DND-41 (cell line): Measurements from ENCODE around the gene ITPR1.

Experiments used
- ATAC-seq: fragments of 200-7000 bp; cut with Tn5 transposase; 3 replicates; pipeline ENCODE4 v1.9.1; 2021; ENCODE audit warnings: low read depth; ENCODE audit not compliant: insufficient read depth
- DNase-seq: peaks from one replicate; pipeline ENCODE4 v3.0.0-alpha.2; 2020
- H2AFZ ChIP-seq: 2 replicates; pipeline ENCODE4 v1.6.0; 2012; ENCODE audit warnings: low read depth, low read length
- H3K27ac ChIP-seq: 2 replicates; pipeline ENCODE4 v1.5.1; 2012; ENCODE audit warnings: low read length, inconsistent platforms
- H3K27me3 ChIP-seq: fragments of 200-600 bp; sonication (generic); 2 replicates; pipeline ENCODE4 v1.6.0; 2012; ENCODE audit warnings: low read length, mild to moderate bottlenecking, inconsistent platforms; ENCODE audit not compliant: insufficient read depth, poor library complexity
- H3K36me3 ChIP-seq: 2 replicates; pipeline ENCODE4 v1.5.1; 2012; ENCODE audit warnings: low read length, inconsistent platforms; ENCODE audit not compliant: insufficient read depth
- H3K4me1 ChIP-seq: 2 replicates; pipeline ENCODE4 v1.5.1; 2012; ENCODE audit warnings: mild to moderate bottlenecking, low read length; ENCODE audit not compliant: insufficient read depth
- H3K4me2 ChIP-seq: 2 replicates; pipeline ENCODE4 v1.6.0; 2012; ENCODE audit warnings: mild to moderate bottlenecking, moderate library complexity, low read length, inconsistent platforms; ENCODE audit not compliant: insufficient read depth
- H3K4me3 ChIP-seq, 2 experiments: fragments of 200-600 bp in 1 of 2; shearing (Covaris generic) in 1 of 2; 2 replicates each; pipeline ENCODE4 v1.5.1; 2012 to 2016; ENCODE audit warnings: inconsistent platforms in 2 of 2, low read length in 2 of 2, mild to moderate bottlenecking in 2 of 2, low read depth in 1 of 2, moderate library complexity in 1 of 2
- H3K79me2 ChIP-seq: 2 replicates; pipeline ENCODE4 v1.6.0; 2012; ENCODE audit warnings: low read length, inconsistent platforms; ENCODE audit not compliant: insufficient read depth
- H3K9ac ChIP-seq: 2 replicates; pipeline ENCODE4 v1.6.0; 2012; ENCODE audit warnings: low read depth, mild to moderate bottlenecking, inconsistent platforms, low read length, moderate library complexity
- H3K9me3 ChIP-seq: 2 replicates; pipeline ENCODE4 v1.5.1; 2012; ENCODE audit warnings: low read length, moderate library complexity, mild to moderate bottlenecking, inconsistent platforms; ENCODE audit not compliant: insufficient read depth, severe bottlenecking
- H4K20me1 ChIP-seq: 2 replicates; pipeline ENCODE4 v1.6.0; 2012; ENCODE audit warnings: low read length; ENCODE audit not compliant: insufficient read depth
- CTCF ChIP-seq: IDR thresholded peaks from 2 replicates; pipeline ENCODE4 v1.5.1; 2012; ENCODE audit warnings: borderline replicate concordance, low read length, moderate library complexity, mild to moderate bottlenecking; ENCODE audit not compliant: poor library complexity, severe bottlenecking; ENCODE audit errors: extremely low read depth
- EZH2 ChIP-seq: IDR thresholded peaks from 3 replicates; pipeline ENCODE4 v1.6.1; 2012; ENCODE audit warnings: borderline replicate concordance, low read depth, mild to moderate bottlenecking, moderate library complexity, low read length, inconsistent platforms; ENCODE audit not compliant: severe bottlenecking

ITPR1 gene

GRCh38 chr3:4742359-4742758 is 249.2 kb downstream of the ITPR1 start:
- peak overlapping the region; percentile 85 for H3K27ac ChIP-seq

DNA sequence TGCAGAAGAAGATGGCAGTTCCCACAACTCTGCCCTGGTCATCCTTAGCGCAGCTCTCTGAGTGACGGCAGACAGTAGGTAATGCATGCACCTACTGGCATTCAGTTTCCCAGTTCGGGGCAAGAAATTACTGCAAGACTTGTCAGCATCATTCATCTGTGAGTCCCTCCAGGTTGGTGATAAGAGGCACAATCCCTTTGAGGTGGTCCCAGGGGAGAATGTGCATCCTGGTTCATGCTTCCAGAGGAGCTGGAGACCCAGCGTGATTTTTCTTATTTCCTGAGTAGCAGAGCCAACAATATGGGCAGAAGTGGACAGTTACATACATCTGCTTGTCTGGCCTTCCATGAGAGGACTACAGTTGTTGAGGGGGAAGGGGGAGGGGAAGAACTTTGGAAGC is 250.2 kb downstream of the ITPR1 start:
- ATAC-seq (no peak), DNase-seq (no peak)
- TF ChIP-seq EZH2 (no peak), CTCF (no peak)
- H3K4me2 ChIP-seq = no peak overlapping the region
- H3K36me3 ChIP-seq = no peaks in the 10 kb centered on the region
- no peaks in the 10 kb centered on the region for H3K79me2 ChIP-seq
- no peaks in the 10 kb centered on the region for H3K9me3 ChIP-seq
- no peak overlapping the region for H3K27ac ChIP-seq
- no peaks in the 10 kb centered on the region for H3K27me3 ChIP-seq
- H4K20me1 ChIP-seq = no peaks in the 10 kb centered on the region
- peaks cover 38% of the 10 kb centered on the region for H3K4me1 ChIP-seq
- no peak overlapping the region for H3K9ac ChIP-seq
- H2AFZ ChIP-seq = no peak overlapping the region
- no peak overlapping the region for H3K4me3 ChIP-seq

More at GRCh38 chr3:4742359-4742758, 249.2 kb downstream of the ITPR1 start:
- Histone ChIP-seq H3K9ac (no peak overlapping the region), H4K20me1 (no peaks in the 10 kb centered on the region), H3K36me3 (no peaks in the 10 kb centered on the region), H3K27me3 (no peaks in the 10 kb centered on the region), H3K4me2 (no peak overlapping the region), H3K4me3 (no peak overlapping the region), H3K79me2 (no peaks in the 10 kb centered on the region), H2AFZ (no peak overlapping the region), H3K4me1 (peaks cover 48% of the 10 kb centered on the region), H3K9me3 (no peaks in the 10 kb centered on the region)
- ATAC-seq (no peak), DNase-seq (no peak)
- TF ChIP-seq CTCF (no peak), EZH2 (no peak)

GRCh38 chr3:4744405-4745234 is 251.5 kb downstream of the ITPR1 start:
- H3K4me3 ChIP-seq = no peak overlapping the region
- H3K79me2 ChIP-seq = no peaks in the 10 kb centered on the region
- no peaks in the 10 kb centered on the region for H3K9me3 ChIP-seq
- ATAC-seq (no peak), DNase-seq (no peak)
- TF ChIP-seq EZH2 (no peak), CTCF (no peak)
- no peak overlapping the region for H2AFZ ChIP-seq
- no peak overlapping the region for H3K27ac ChIP-seq
- no peak overlapping the region for H3K9ac ChIP-seq
- no peaks in the 10 kb centered on the region for H4K20me1 ChIP-seq
- H3K4me2 ChIP-seq = no peak overlapping the region
- H3K27me3 ChIP-seq = no peaks in the 10 kb centered on the region
- no peaks in the 10 kb centered on the region for H3K36me3 ChIP-seq
- peaks cover 26% of the 10 kb centered on the region for H3K4me1 ChIP-seq
